Neuron (in vitro differentiated cells): ENCODE measurements around the gene PCED1B.

Source experiments
- H2AFZ ChIP-seq: one replicate; pipeline ENCODE4 v1.6.1; 2013; ENCODE audit warnings: low read depth, mild to moderate bottlenecking, inconsistent platforms, low read length, moderate library complexity
- H3K27me3 ChIP-seq: one replicate; pipeline ENCODE4 v1.6.1; 2013; ENCODE audit warnings: low read length; ENCODE audit not compliant: insufficient read depth
- H3K36me3 ChIP-seq: one replicate; pipeline ENCODE4 v1.6.1; 2013; ENCODE audit warnings: low read length; ENCODE audit not compliant: insufficient read depth
- H3K4me1 ChIP-seq: one replicate; pipeline ENCODE4 v1.6.1; 2013; ENCODE audit warnings: low read length; ENCODE audit not compliant: insufficient read depth
- H3K4me3 ChIP-seq: 2 replicates; pipeline ENCODE4 v1.5.1; 2013; ENCODE audit warnings: mild to moderate bottlenecking, low read length, moderate library complexity
- H3K9me3 ChIP-seq: one replicate; pipeline ENCODE4 v1.6.1; 2013; ENCODE audit warnings: low read length

The PCED1B gene

DNA sequence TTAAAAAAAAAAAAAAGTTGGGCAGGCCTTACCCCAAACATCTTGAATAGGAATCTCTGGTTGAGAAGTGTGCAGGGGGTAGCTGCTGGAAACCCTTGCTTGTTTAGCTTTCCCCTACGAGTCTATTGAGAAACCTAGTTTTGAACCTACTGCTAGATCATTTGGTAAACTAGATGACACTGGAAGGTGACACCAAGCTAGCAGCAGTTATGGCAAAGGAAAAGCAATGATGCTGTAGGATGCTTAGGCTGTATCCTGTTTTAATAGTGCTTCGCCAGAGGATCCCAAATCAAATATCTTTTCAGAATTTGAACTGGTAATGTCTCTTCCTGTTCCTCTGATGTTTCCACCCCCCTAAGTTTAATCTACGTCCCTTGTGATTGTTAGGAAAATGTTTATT is 5.5 kb upstream of the PCED1B start:
- no peak overlapping the region for H2AFZ ChIP-seq
- no peaks in the 10 kb centered on the region for H3K4me1 ChIP-seq
- no peak overlapping the region for H3K4me3 ChIP-seq
- no peaks in the 10 kb centered on the region for H3K36me3 ChIP-seq
- peaks cover 24% of the 10 kb centered on the region for H3K27me3 ChIP-seq
- H3K9me3 ChIP-seq: no peaks in the 10 kb centered on the region

GRCh38 chr12:47074757-47075156 is 4.7 kb upstream of the PCED1B start:
- no peaks in the 10 kb centered on the region for H3K36me3 ChIP-seq
- peaks cover 6% of the 10 kb centered on the region for H3K4me1 ChIP-seq
- H3K9me3 ChIP-seq: no peaks in the 10 kb centered on the region
- no peak overlapping the region for H2AFZ ChIP-seq
- peaks cover 30% of the 10 kb centered on the region for H3K27me3 ChIP-seq
- no peak overlapping the region for H3K4me3 ChIP-seq

GRCh38 chr12:47075192-47076084 is 4.0 kb upstream of the PCED1B start:
- no peak overlapping the region for H2AFZ ChIP-seq
- H3K9me3 ChIP-seq: no peaks in the 10 kb centered on the region
- H3K4me3 ChIP-seq: no peak overlapping the region
- H3K36me3 ChIP-seq: no peaks in the 10 kb centered on the region
- peaks cover 9% of the 10 kb centered on the region for H3K4me1 ChIP-seq
- H3K27me3 ChIP-seq: peaks cover 36% of the 10 kb centered on the region

GRCh38 chr12:47077206-47078085 is 2.0 kb upstream of the PCED1B start:
- Histone ChIP-seq H3K36me3 (no peaks in the 10 kb centered on the region), H3K27me3 (peaks cover 52% of the 10 kb centered on the region), H3K4me3 (no peak overlapping the region), H2AFZ (no peak overlapping the region), H3K9me3 (no peaks in the 10 kb centered on the region), H3K4me1 (peaks cover 9% of the 10 kb centered on the region)

- Histone ChIP-seq H3K9me3 (no peaks in the 10 kb centered on the region), H3K27me3 (peaks cover 52% of the 10 kb centered on the region), H3K36me3 (no peaks in the 10 kb centered on the region), H3K4me3 (no peak overlapping the region), H3K4me1 (peaks cover 9% of the 10 kb centered on the region), H2AFZ (no peak overlapping the region)
Observed at GRCh38 chr12:47078086-47078395, 1.4 kb upstream of the PCED1B start.

DNA sequence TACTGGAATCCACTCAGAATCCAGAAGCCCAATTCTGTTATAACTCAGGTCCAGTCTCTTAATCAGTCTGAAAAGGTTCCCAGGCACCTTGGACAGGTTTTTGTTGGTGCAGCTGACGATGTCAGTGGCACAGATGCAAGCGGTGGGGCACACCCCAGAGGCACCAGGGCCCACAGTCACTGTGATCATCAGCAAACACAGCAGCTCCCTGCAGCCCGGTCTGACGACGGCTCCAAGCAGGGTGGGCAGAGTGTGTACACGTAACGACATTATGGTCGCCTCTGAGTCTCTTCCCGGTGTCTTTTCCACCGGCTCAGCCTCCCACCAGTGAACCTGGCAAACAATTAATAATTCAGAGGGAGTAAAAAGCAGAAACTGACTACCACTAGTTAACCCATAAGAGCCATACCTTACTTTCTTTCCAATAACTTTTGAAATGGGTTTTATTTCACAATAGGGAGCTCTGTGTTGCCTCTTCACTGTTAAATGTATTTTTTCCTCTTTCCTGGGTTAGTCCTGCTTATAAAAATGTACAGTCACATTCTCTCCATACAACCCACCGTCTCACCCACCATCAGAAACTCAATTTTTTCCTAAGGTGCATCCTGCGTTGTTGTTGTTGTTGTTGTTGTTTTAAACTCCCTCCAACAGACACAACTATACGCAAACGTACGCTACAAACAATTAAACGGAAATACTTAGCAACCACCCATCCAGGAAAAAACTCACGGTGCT is 521 bp upstream of the PCED1B start:
- H3K36me3 ChIP-seq: no peaks in the 10 kb centered on the region
- peaks cover 52% of the 10 kb centered on the region for H3K27me3 ChIP-seq
- no peak overlapping the region for H2AFZ ChIP-seq
- peaks cover 9% of the 10 kb centered on the region for H3K4me1 ChIP-seq
- peak overlapping the region; percentile 19 for H3K4me3 ChIP-seq
- no peaks in the 10 kb centered on the region for H3K9me3 ChIP-seq

- H3K4me1 ChIP-seq: peaks cover 9% of the 10 kb centered on the region
- no peaks in the 10 kb centered on the region for H3K9me3 ChIP-seq
- peaks cover 52% of the 10 kb centered on the region for H3K27me3 ChIP-seq
- H2AFZ ChIP-seq: peak overlapping the region; percentile 59
- peak overlapping the region; percentile 19 for H3K4me3 ChIP-seq
- no peaks in the 10 kb centered on the region for H3K36me3 ChIP-seq
Observed at GRCh38 chr12:47079981-47080724, 732 bp downstream of the PCED1B start.

GRCh38 chr12:47080725-47081502 is 1.5 kb downstream of the PCED1B start:
- H3K27me3 ChIP-seq: peaks cover 49% of the 10 kb centered on the region
- H3K9me3 ChIP-seq: no peaks in the 10 kb centered on the region
- no peak overlapping the region for H2AFZ ChIP-seq
- no peaks in the 10 kb centered on the region for H3K36me3 ChIP-seq
- H3K4me3 ChIP-seq: no peak overlapping the region
- peaks cover 9% of the 10 kb centered on the region for H3K4me1 ChIP-seq

GRCh38 chr12:47082283-47082682 is 2.9 kb downstream of the PCED1B start:
- H3K27me3 ChIP-seq: peaks cover 45% of the 10 kb centered on the region

DNA sequence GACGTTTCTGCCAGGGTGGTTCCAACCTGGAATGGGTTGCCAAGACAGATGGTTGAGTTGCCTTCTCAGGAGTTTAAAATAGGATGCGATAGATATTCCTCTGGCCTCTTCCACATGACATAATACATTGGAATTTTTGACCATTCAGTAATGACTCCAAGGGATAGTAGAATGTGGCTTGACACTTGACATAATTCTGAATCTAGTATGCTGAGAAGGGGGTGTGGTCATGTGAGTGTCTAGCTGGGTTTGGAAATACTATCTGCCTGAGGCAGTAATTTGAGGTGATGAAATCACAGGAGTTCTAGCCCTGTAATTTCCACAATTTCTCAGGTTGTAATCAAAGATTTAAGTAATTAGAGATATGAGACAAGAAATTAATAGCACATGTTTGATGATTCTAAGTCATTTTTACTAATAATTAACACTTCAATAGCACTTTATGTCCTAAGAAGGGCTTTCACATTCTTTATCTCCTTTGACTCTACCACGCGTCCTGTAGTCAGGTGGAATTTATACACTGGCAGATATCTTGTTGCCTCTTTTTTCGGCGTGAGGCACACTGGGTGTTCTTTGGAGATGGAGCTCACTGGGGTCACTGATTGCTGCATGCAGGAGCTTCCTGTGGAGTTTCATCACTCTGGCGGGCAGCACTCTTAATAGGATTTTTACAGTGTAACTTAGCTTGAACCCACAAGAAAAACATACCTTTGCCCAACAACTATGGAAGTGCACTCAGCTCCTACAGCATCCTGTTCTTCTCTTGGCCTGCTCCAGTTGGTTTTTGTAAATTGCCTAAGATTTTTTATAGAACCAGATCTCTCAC is 3.6 kb downstream of the PCED1B start:
- Histone ChIP-seq H3K9me3 (no peaks in the 10 kb centered on the region), H2AFZ (no peak overlapping the region), H3K27me3 (peaks cover 37% of the 10 kb centered on the region), H3K4me3 (no peak overlapping the region), H3K4me1 (peaks cover 9% of the 10 kb centered on the region), H3K36me3 (no peaks in the 10 kb centered on the region)

More at GRCh38 chr12:47082283-47082682, 2.9 kb downstream of the PCED1B start:
- H2AFZ ChIP-seq: no peak overlapping the region
- no peaks in the 10 kb centered on the region for H3K36me3 ChIP-seq
- peaks cover 9% of the 10 kb centered on the region for H3K4me1 ChIP-seq
- H3K4me3 ChIP-seq: no peak overlapping the region
- no peaks in the 10 kb centered on the region for H3K9me3 ChIP-seq

DNA sequence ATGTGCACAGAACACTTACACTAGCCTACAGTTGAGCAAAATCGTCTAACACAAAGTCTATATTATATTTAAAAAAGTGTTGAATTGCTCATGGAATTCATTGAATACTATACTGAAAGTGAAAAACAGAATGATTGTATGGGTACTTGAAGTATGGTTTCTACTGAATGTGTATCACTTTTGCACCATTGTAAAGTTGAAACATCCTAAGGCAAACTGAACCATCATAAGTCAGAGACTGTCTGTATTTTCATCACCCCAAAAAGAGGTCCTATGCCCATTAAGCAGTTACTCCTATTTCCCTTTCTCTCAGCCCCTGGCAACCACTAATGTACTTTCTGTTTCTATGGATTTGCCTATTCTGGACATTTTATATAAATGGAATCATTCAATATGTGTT is 4.8 kb downstream of the PCED1B start:
- Histone ChIP-seq H3K4me3 (no peak overlapping the region), H3K27me3 (peaks cover 26% of the 10 kb centered on the region), H3K4me1 (peaks cover 7% of the 10 kb centered on the region), H3K36me3 (no peaks in the 10 kb centered on the region), H3K9me3 (no peaks in the 10 kb centered on the region), H2AFZ (no peak overlapping the region)
